ENCODE data around the gene GTPBP3. TPM values are rescaled to one million over a fixed set of nuclear protein-coding genes. Genes with fewer than 3 reads are reported as not detected.

GTPBP3 gene
- polyA plus RNA-seq, 1 donor (not counting 4 experiments of a cell fraction or from before 2014, with no cell fraction given) = 7.2 TPM

DNA sequence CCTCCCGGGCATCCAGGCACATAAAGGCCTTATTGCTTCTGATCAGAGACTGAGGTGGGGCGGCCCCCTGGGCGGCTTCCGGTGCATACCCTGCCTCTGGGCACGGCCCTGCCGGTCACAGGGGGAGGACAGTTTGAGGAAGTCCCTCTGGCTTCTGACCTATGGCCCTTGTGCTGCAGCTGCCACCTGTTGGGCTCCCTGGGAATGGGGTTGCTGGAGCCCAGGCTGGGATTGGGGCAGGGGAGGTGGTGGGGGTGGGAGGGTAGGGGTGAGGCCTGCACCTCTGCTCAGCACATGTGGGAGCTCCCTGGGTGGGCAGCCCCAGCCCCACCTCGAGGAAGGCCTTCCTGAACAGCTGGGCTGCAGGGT lies 13.4 kb upstream of the GTPBP3 start:
- TF ChIP-seq CTCF (optimal IDR thresholded peaks at IDR 0.05 in 1 of 3, IDR thresholded peaks at IDR 0.05 in 1 of 3, conservative IDR thresholded peaks at IDR 0.05 in 1 of 3; ENCODE audit: extremely low read depth in 1 of 3, insufficient read depth in 2 of 3, low read length in 3 of 3) (no peak), EZH2 (IDR thresholded peaks at IDR 0.05; ENCODE audit: low read length) (no peak)
- no peak overlapping the region for H3K4me3 ChIP-seq (ENCODE audit: control insufficient read depth in 2 of 3, extremely low read depth in 1 of 3, insufficient read depth in 2 of 3, low read depth in 1 of 3, low read length in 3 of 3)
- DNase-seq (ENCODE audit: low read depth, low spot score) = no peak
- H3K79me2 ChIP-seq (ENCODE audit: control insufficient read depth, insufficient read depth, low read length) = no peaks in the 10 kb centered on the region
- dilution Hi-C loops (cut with MboI; ENCODE audit: extremely low pct_ligation_motif_present, low sequenced_read_pairs) = no loop called here
- no peaks in the 10 kb centered on the region for H3K9me3 ChIP-seq (ENCODE audit: control insufficient read depth, low read depth, low read length)
- H3K36me3 ChIP-seq (ENCODE audit: control insufficient read depth in 2 of 2, extremely low read depth in 1 of 2, insufficient read depth in 2 of 2, low read length in 2 of 2) = peaks cover 19% of the 10 kb centered on the region in 2 experiments
- no peaks in the 10 kb centered on the region for H4K20me1 ChIP-seq (ENCODE audit: control insufficient read depth, extremely low read depth, insufficient read depth, low read length)
- no peak for FAIRE-seq
- H3K9ac ChIP-seq (ENCODE audit: control insufficient read depth, extremely low read depth, insufficient read depth, low read length) = no peak overlapping the region
- no peak overlapping the region for H3K27ac ChIP-seq (ENCODE audit: control insufficient read depth, insufficient read depth, low read length)
- H3K9me1 ChIP-seq (ENCODE audit: control insufficient read depth, extremely low read depth, insufficient read depth, low read length) = no peaks in the 10 kb centered on the region
- H2AFZ ChIP-seq (ENCODE audit: control insufficient read depth, low read length) = no peak overlapping the region
- peaks cover 2% of the 10 kb centered on the region for H3K27me3 ChIP-seq (ENCODE audit: control insufficient read depth, extremely low read depth, insufficient read depth, low read length)
- peaks cover 8% of the 10 kb centered on the region for H3K4me1 ChIP-seq (ENCODE audit: control insufficient read depth, extremely low read depth, insufficient read depth, low read length)
- H3K4me2 ChIP-seq (ENCODE audit: control insufficient read depth, extremely low read depth, insufficient read depth, low read depth, low read length) = no peak overlapping the region

GRCh38 chr19:17324357-17325114 lies 12.8 kb upstream of the GTPBP3 start:
- no peak overlapping the region for H2AFZ ChIP-seq (ENCODE audit: control insufficient read depth, low read length)
- H3K79me2 ChIP-seq (ENCODE audit: control insufficient read depth, insufficient read depth, low read length) = no peaks in the 10 kb centered on the region
- H3K27ac ChIP-seq (ENCODE audit: control insufficient read depth, insufficient read depth, low read length) = no peak overlapping the region
- H3K9ac ChIP-seq (ENCODE audit: control insufficient read depth, extremely low read depth, insufficient read depth, low read length) = no peak overlapping the region
- peaks cover 13% of the 10 kb centered on the region for H3K4me1 ChIP-seq (ENCODE audit: control insufficient read depth, extremely low read depth, insufficient read depth, low read length)
- no peaks in the 10 kb centered on the region for H3K9me1 ChIP-seq (ENCODE audit: control insufficient read depth, extremely low read depth, insufficient read depth, low read length)
- DNase-seq (ENCODE audit: low read depth, low spot score) (no peak), FAIRE-seq (no peak)
- H3K4me3 ChIP-seq (ENCODE audit: control insufficient read depth in 2 of 3, extremely low read depth in 1 of 3, insufficient read depth in 2 of 3, low read depth in 1 of 3, low read length in 3 of 3) = no peak overlapping the region
- H3K4me2 ChIP-seq (ENCODE audit: control insufficient read depth, extremely low read depth, insufficient read depth, low read depth, low read length) = no peak overlapping the region
- no peak for TF ChIP-seq CTCF (optimal IDR thresholded peaks at IDR 0.05 in 1 of 3, IDR thresholded peaks at IDR 0.05 in 1 of 3, conservative IDR thresholded peaks at IDR 0.05 in 1 of 3; ENCODE audit: extremely low read depth in 1 of 3, insufficient read depth in 2 of 3, low read length in 3 of 3)
- no peak for TF ChIP-seq EZH2 (IDR thresholded peaks at IDR 0.05; ENCODE audit: low read length)
- peaks cover 18 to 19% of the 10 kb centered on the region in 2 experiments for H3K36me3 ChIP-seq (ENCODE audit: control insufficient read depth in 2 of 2, extremely low read depth in 1 of 2, insufficient read depth in 2 of 2, low read length in 2 of 2)
- dilution Hi-C loops (cut with MboI; ENCODE audit: extremely low pct_ligation_motif_present, low sequenced_read_pairs) = no loop called here
- H4K20me1 ChIP-seq (ENCODE audit: control insufficient read depth, extremely low read depth, insufficient read depth, low read length) = no peaks in the 10 kb centered on the region
- peaks cover 8% of the 10 kb centered on the region for H3K27me3 ChIP-seq (ENCODE audit: control insufficient read depth, extremely low read depth, insufficient read depth, low read length)
- no peaks in the 10 kb centered on the region for H3K9me3 ChIP-seq (ENCODE audit: control insufficient read depth, low read depth, low read length)
